Cardiac fibroblast (primary cell): ENCODE measurements around the gene SEMA5B.

Source experiments
- DNase-seq, 2 donors: peaks; one replicate each; pipeline versions ENCODE4 v3.0.0 to v3.0.0-alpha.2; 2010; ENCODE audit warnings: low read depth in 2 of 2
- H3K4me3 ChIP-seq, 2 donors: replicated peaks in 1 of 2; 1 replicate in 1 of 2; 2 replicates in 1 of 2; pipeline ENCODE4 v1.5.1; 2011; ENCODE audit warnings: low read depth in 2 of 2, low read length in 2 of 2, mild to moderate bottlenecking in 2 of 2, moderate library complexity in 1 of 2
- CTCF ChIP-seq: IDR thresholded peaks from one replicate; pipeline ENCODE4 v1.5.1; 2011; ENCODE audit warnings: low read depth, mild to moderate bottlenecking, low read length, inconsistent platforms

SEMA5B gene

DNA sequence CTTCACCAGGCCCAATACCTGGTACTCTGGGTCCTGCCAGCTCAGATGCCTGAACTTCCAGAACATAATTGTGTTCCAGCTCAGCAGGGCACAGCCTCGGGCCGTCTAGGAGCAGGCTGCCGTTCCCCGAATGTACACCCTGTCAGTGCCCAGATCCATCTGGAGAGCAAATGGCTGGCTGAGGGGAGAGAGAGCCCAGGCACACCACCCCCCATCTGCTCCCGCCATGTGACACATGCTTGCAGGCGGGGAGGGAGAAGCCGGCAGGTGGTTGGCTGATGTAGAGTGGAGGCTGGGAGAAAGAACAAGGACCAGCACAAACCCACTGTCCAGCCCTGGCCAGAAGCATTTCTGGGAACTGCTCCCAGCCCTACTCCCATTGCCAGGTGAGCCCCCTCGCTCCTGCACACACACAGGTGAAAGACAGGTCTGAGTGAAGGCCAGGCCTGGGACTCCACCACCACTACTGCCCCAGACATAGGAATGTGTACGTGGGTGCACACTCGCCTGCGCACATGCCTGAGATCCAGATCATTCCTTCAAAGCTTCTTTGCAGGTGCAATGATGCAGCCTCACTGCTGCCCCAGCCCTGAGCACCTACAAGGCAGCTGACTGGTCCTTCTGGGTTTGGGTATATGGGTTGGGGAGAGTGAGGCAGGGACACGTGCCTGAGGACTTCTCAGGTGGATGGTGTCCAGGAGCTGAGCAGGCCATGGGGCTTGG, 53.5 kb downstream of the SEMA5B start:
- TF ChIP-seq CTCF = no peak
- H3K4me3 ChIP-seq = no peak overlapping the region
- no peak for DNase-seq

- no peak overlapping the region for H3K4me3 ChIP-seq
- TF ChIP-seq CTCF = no peak
- DNase-seq = no peak
These were observed 55.4 kb downstream of the SEMA5B start for GRCh38 chr3:122972141-122972540.

DNA sequence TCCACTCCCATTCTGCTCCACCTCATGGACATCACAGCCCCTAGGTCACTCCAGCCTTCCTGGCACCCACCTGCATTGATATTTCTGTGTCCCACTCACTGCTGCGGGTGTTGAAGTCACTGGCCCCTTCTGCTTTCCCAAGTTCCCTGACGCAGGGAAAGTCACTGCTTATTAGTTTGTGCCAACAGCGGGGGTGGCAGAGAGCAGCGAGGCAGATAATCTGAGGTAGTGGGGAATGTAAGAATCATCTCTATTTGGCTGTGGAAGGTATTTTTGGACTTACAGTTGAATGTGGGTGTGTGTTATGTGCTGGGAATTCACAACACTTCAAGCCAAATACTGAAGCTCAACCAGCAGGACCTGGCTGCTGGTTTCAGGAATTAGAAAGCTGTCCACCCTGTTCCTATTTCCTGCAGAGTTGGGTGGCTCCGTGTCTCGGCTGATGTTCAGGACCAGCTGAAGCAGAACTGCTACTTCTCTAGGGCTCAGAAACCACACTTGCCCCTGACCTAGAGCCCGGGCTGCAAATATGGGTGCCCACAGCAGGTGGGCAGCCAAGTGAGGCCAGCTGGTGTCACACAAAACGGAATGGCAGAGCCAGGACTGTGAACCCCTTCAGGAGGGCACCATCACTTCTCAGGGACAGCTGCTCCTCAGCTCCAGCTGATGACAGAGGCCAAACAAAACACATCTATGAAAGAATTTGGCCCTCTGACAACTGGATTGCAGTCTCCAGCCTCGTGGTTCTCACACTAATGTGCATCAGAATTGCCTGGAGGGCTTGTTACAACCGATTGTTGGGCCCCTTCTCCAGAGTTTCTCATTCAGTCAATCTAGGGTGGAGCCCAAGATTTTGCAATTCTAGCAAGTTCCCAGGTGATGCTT, 57.7 kb downstream of the SEMA5B start:
- DNase-seq = peak; percentile 54 to 73
- no peak for TF ChIP-seq CTCF
- no peak overlapping the region for H3K4me3 ChIP-seq

DNA sequence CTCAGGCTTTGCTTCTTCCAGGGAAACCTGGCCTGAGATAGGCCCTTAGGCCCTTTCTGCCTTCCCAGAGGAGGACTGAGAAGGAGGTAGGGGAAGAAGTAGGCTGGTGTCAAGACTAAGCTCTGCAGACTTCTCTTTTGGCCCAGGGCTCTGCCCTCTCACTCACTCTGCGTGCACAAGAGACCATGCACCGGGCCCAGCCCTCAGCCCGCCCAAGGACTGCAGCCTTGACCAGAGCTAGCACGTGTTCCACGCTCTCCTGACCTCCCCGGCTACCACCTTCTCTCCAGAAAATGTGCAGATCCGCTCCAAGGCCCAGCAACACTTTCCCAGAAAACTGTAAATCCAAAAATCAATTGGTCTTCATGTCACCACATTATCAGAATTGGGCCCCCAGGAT, 59.8 kb downstream of the SEMA5B start:
- H3K4me3 ChIP-seq = no peak overlapping the region
- DNase-seq = no peak
- TF ChIP-seq CTCF = no peak

- no peak for DNase-seq
- no peak overlapping the region for H3K4me3 ChIP-seq
- TF ChIP-seq CTCF = no peak
These were observed 60.2 kb downstream of the SEMA5B start for GRCh38 chr3:122967356-122967755.

GRCh38 chr3:122966045-122966444, 61.5 kb downstream of the SEMA5B start:
- no peak for DNase-seq
- TF ChIP-seq CTCF = no peak
- H3K4me3 ChIP-seq = no peak overlapping the region
